ENCODE data around the gene GTF2H2.
"Not testable (repeated sequence)": the region's sequence is repeated elsewhere in the genome, so short reads cannot be mapped to it uniquely, and the experiment has no call there.

GTF2H2 gene

GRCh38 chr5:71067262-71067928 lies at the start of gene GTF2H2:
Gene GTF2H2, minus strand, starts transcription at chr5:71067676. Its CDS starts 4,913 bp downstream, at chr5:71062763.
- DNase-seq, result not testable (repeated sequence)

GRCh38 chr5:71109730-71110275 lies 42.3 kb upstream of the GTF2H2 start:
- not testable (repeated sequence) for DNase-seq

- not testable (repeated sequence) for DNase-seq
These were observed 32.5 kb upstream of the GTF2H2 start for GRCh38 chr5:71099996-71100395.

GRCh38 chr5:71097930-71098203 lies 30.4 kb upstream of the GTF2H2 start:
- DNase-seq, result not testable (repeated sequence)

GRCh38 chr5:71097173-71097929 lies 29.9 kb upstream of the GTF2H2 start:
- DNase-seq, result not testable (repeated sequence)

- DNase-seq, result not testable (repeated sequence)
These were observed 22.3 kb upstream of the GTF2H2 start for GRCh38 chr5:71089773-71090172.

GRCh38 chr5:71088754-71089153 lies 21.3 kb upstream of the GTF2H2 start:
- DNase-seq, result not testable (repeated sequence)

GRCh38 chr5:71086145-71086544 lies 18.7 kb upstream of the GTF2H2 start:
- not testable (repeated sequence) for DNase-seq

GRCh38 chr5:71084280-71085063 lies 17.0 kb upstream of the GTF2H2 start:
- DNase-seq, result not testable (repeated sequence)

- DNase-seq, result not testable (repeated sequence)
These were observed 15.4 kb upstream of the GTF2H2 start for GRCh38 chr5:71082898-71083297.

- DNase-seq, result not testable (repeated sequence)
These were observed 14.9 kb upstream of the GTF2H2 start for GRCh38 chr5:71082340-71082739.

- not testable (repeated sequence) for DNase-seq
These were observed 6.2 kb downstream of the GTF2H2 start for GRCh38 chr5:71061322-71061721.

GRCh38 chr5:71059426-71059825 lies 8.1 kb downstream of the GTF2H2 start:
- DNase-seq, result not testable (repeated sequence)

- not testable (repeated sequence) for DNase-seq
These were observed 22.7 kb downstream of the GTF2H2 start for GRCh38 chr5:71044808-71045207.

- not testable (repeated sequence) for DNase-seq
These were observed 23.3 kb downstream of the GTF2H2 start for GRCh38 chr5:71044128-71044527.

- DNase-seq, result not testable (repeated sequence)
These were observed 36.3 kb downstream of the GTF2H2 start for GRCh38 chr5:71031046-71031776.

- DNase-seq, result not testable (repeated sequence)
These were observed 42.1 kb downstream of the GTF2H2 start, which contains the start of gene NAIP for GRCh38 chr5:71025289-71025953. Gene NAIP, minus strand, starts transcription at chr5:71025339. Its CDS starts 12,424 bp downstream, at chr5:71012915.

GRCh38 chr5:71020643-71021042 lies 46.8 kb downstream of the GTF2H2 start:
- DNase-seq, result not testable (repeated sequence)

GRCh38 chr5:71018376-71019005 lies 49.0 kb downstream of the GTF2H2 start:
- DNase-seq, result not testable (repeated sequence)

GRCh38 chr5:71014176-71014575 lies 53.3 kb downstream of the GTF2H2 start:
- DNase-seq, result no peak

GRCh38 chr5:71013575-71013974 lies 53.9 kb downstream of the GTF2H2 start:
- DNase-seq, result peak; percentile 25
